Endothelial cell of umbilical vein (primary cell): Measurements from ENCODE around the gene COBLL1. TPM values are rescaled to one million over a fixed set of nuclear protein-coding genes. Genes with fewer than 3 reads are reported as not detected.

ENCODE experiments used
- BruUV-seq: library from RNA; stranded (reverse); fragments of 400-500 nt; replicated peaks from 2 replicates; lab custom pipeline; 2021; lab: Mats Ljungman, UMichigan
- CTCF ChIA-PET: fragments of 300-600, 350-600 bp; sonication (Branson Sonifier 250); formaldehyde crosslinking; loops from one replicate; lab custom pipeline; 2021; ENCODE audit warnings: antibody characterized with exemption, inconsistent platforms; lab: Charles Lee
- POLR2A ChIA-PET: fragments of 300-600, 350-600 bp; sonication (Branson Sonifier 250); formaldehyde crosslinking; loops from one replicate; lab custom pipeline; 2021; ENCODE audit warnings: antibody characterized with exemption, inconsistent platforms; lab: Charles Lee
- DNase-seq: peaks from one replicate; pipeline ENCODE4 v3.0.0-alpha.2; 2011; ENCODE audit warnings: low read depth, low spot score
- FAIRE-seq: peaks from 2 replicates; lab custom pipeline; 2011; peaks lifted over from hg19 to GRCh38; lab: Jason Lieb, UNC
- H2AFZ ChIP-seq: 2 replicates; pipeline ENCODE4 v1.6.0; 2012; ENCODE audit warnings: low read depth, low read length, control low read depth, inconsistent platforms
- H3K27ac ChIP-seq: 2 replicates; pipeline ENCODE4 v1.5.1; 2011; ENCODE audit warnings: low read depth, mild to moderate bottlenecking, control low read depth, low read length, moderate library complexity; ENCODE audit not compliant: insufficient read depth
- H3K27me3 ChIP-seq, 2 experiments: 2 replicates each; pipeline versions ENCODE4 v1.6.0 to v1.6.1; 2011; ENCODE audit warnings: low read length in 2 of 2, mixed read lengths in 1 of 2; ENCODE audit not compliant: control insufficient read depth in 2 of 2, insufficient read depth in 2 of 2
- H3K36me3 ChIP-seq, 2 experiments: 2 replicates in 1 of 2; 3 replicates in 1 of 2; pipeline ENCODE4 v1.5.1; 2011; ENCODE audit warnings: low read length in 2 of 2, mild to moderate bottlenecking in 1 of 2, moderate library complexity in 1 of 2; ENCODE audit not compliant: control insufficient read depth in 2 of 2, insufficient read depth in 2 of 2; ENCODE audit errors: extremely low read depth in 1 of 2
- H3K4me1 ChIP-seq: 3 replicates; pipeline ENCODE4 v1.5.1; 2011; ENCODE audit warnings: mild to moderate bottlenecking, low read length; ENCODE audit not compliant: control insufficient read depth, insufficient read depth; ENCODE audit errors: extremely low read depth
- H3K4me2 ChIP-seq: 2 replicates; pipeline ENCODE4 v1.6.1; 2011; ENCODE audit warnings: low read length, control low read depth, mixed read lengths; ENCODE audit not compliant: insufficient read depth
- H3K4me3 ChIP-seq, 3 experiments: fragments of 200-600 bp in 1 of 3; sonication (generic), shearing (Covaris generic) in 1 of 3; replicated peaks in 1 of 3; 2 replicates each; pipeline ENCODE4 v1.5.1; 2011 to 2016; ENCODE audit warnings: control low read depth in 3 of 3, low read length in 3 of 3, mild to moderate bottlenecking in 2 of 3, inconsistent platforms in 1 of 3, low read depth in 1 of 3, moderate library complexity in 1 of 3; ENCODE audit not compliant: insufficient read depth in 1 of 3
- H3K79me2 ChIP-seq: 2 replicates; pipeline ENCODE4 v1.6.0; 2012; ENCODE audit warnings: low read length, inconsistent platforms; ENCODE audit not compliant: control insufficient read depth, insufficient read depth
- H3K9ac ChIP-seq: replicated peaks from 2 replicates; pipeline ENCODE3; 2011; ENCODE audit warnings: low read length, control low read depth; ENCODE audit not compliant: insufficient read depth; ENCODE audit errors: extremely low read depth
- H3K9me1 ChIP-seq: replicated peaks from 3 replicates; pipeline ENCODE4 v1.6.0; 2011; ENCODE audit warnings: mild to moderate bottlenecking, low read length; ENCODE audit not compliant: control insufficient read depth, insufficient read depth; ENCODE audit errors: extremely low read depth
- H3K9me3 ChIP-seq: replicated peaks from 2 replicates; pipeline ENCODE4 v1.5.1; 2012; ENCODE audit warnings: low read length, inconsistent platforms; ENCODE audit not compliant: control insufficient read depth, insufficient read depth
- H4K20me1 ChIP-seq: replicated peaks from 2 replicates; pipeline ENCODE3; 2011; ENCODE audit warnings: mild to moderate bottlenecking, low read length; ENCODE audit not compliant: control insufficient read depth, insufficient read depth; ENCODE audit errors: extremely low read depth
- EZH2 ChIP-seq: IDR thresholded peaks from 2 replicates; pipeline ENCODE4 v1.6.1; 2012; ENCODE audit warnings: borderline replicate concordance, low read depth, mild to moderate bottlenecking, moderate library complexity, low read length, inconsistent platforms; ENCODE audit not compliant: severe bottlenecking
- FOS ChIP-seq: IDR thresholded peaks from 2 replicates; pipeline ENCODE4 v1.6.1; 2011; ENCODE audit warnings: mild to moderate bottlenecking, low read length, moderate library complexity, borderline replicate concordance; ENCODE audit not compliant: insufficient read depth
- GATA2 ChIP-seq: IDR thresholded peaks from 2 replicates; pipeline ENCODE4 v1.7.0; 2011; ENCODE audit warnings: low read depth, mild to moderate bottlenecking, moderate library complexity, mixed read lengths, low read length; ENCODE audit not compliant: insufficient read length, insufficient read depth
- JUN ChIP-seq: IDR thresholded peaks from 2 replicates; pipeline ENCODE4 v1.6.1; 2011; ENCODE audit warnings: borderline replicate concordance, low read depth; ENCODE audit not compliant: insufficient read length, insufficient read depth
- MYC ChIP-seq: IDR thresholded peaks from one replicate; pipeline ENCODE4 v1.6.1; 2011; ENCODE audit warnings: mild to moderate bottlenecking, low read depth, low read length
- POLR2A ChIP-seq: IDR thresholded peaks from 2 replicates; pipeline ENCODE4 v1.6.1; 2012; ENCODE audit warnings: low read depth, mild to moderate bottlenecking, control low read depth, low read length
- POLR2AphosphoS5 ChIP-seq: IDR thresholded peaks from 2 replicates; pipeline ENCODE4 v1.6.1; 2012; ENCODE audit warnings: low read depth, mild to moderate bottlenecking, control low read depth, low read length, moderate library complexity; ENCODE audit not compliant: insufficient read depth
- dilution Hi-C: fragments of 300-500 bp; cut with MboI; formaldehyde crosslinking; loops from one replicate; pipeline ENCODE4 v1.15.0; 2019; ENCODE audit warnings: low sequenced_read_pairs; ENCODE audit not compliant: extremely low pct_ligation_motif_present
- intact Hi-C: fragments of 100-400 bp; cut with micrococcal nuclease; formaldehyde crosslinking; loops from one replicate; pipeline ENCODE4 v1.10.0; 2022
- polyA plus RNA-seq, 4 experiments: library from polyadenylated mRNA; depleted of rRNA in 3 of 4; stranded (reverse) in 3 of 4; unstranded in 1 of 4; fragments of >200 nt; gene quantifications; 2 replicates each; pipeline versions ENCODE4 v1.2.1 to v1.2.3, GENCODE V29; 2011 to 2012; ENCODE audit warnings: missing spikeins in 1 of 4
- total RNA-seq: library from RNA; stranded (reverse); gene quantifications from 2 replicates; pipeline ENCODE4 v1.2.3, GENCODE V29; 2021
- TF ChIP-seq, protein P1 (sequence below): IDR thresholded peaks from 2 replicates; pipeline ENCODE4 v1.6.1; 2011; ENCODE audit not compliant: insufficient read depth, insufficient read length
- TF ChIP-seq, protein P2 (sequence below), 2 donors: IDR thresholded peaks; 1 replicate in 1 of 2; 2 replicates in 1 of 2; pipeline ENCODE4 v1.5.1; 2011; ENCODE audit warnings: low read length in 2 of 2, mild to moderate bottlenecking in 2 of 2, moderate library complexity in 2 of 2, control low read depth in 1 of 2, inconsistent platforms in 1 of 2, low read depth in 1 of 2; ENCODE audit not compliant: insufficient read depth in 1 of 2; ENCODE audit errors: extremely low read depth in 1 of 2

The COBLL1 gene
- total and polyA plus RNA-seq, 2 donors (not counting 3 experiments of a cell fraction or from before 2014, with no cell fraction given), result 9.1 to 38.4 TPM

DNA sequence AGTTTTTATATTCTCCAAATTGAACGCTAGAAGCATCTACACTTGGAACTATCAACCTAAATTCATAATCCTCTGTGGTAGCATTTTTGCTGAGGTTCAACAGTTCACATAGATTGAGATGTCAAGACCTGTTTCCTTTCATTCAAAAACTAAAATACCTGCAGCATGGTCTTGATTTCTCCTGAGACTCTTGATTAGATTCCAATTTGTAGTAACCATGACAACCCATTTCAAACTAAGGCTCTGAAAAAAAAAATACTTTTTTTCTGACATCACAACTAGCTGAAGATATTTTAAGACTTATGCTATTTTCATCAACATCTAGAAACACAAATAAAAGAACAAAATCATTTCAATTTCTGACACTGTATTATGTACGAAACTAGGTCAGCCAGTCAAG is 29.8 kb downstream of the COBLL1 start:
- CTCF ChIA-PET, result no interaction called here

DNA sequence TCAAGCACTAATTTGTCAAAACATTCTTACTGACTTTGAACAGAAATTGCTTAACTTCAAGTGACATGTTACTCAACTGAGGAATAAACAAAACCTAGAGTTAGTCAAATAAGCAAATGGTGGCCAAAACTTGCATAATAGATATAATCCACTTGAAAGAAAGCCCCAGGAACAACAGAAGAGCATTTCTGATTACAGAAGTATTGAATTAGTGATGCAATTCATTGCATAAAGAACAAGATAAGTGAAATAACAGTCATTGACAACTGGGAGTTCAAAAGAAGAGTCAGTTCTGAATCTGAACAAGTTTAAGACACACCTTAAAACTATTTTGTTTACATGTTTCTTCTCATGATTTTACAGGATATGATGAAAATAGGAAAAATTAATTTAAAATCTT is 30.8 kb downstream of the COBLL1 start:
- no peaks in the 10 kb centered on the region for H3K27me3 ChIP-seq
- ChIA-PET CTCF (no interaction called here), POLR2A (no interaction called here)
- H3K9me1 ChIP-seq, result no peaks in the 10 kb centered on the region
- DNase-seq, result no peak
- intact Hi-C loops, result no loop called here
- H3K4me3 ChIP-seq, result no peak overlapping the region
- dilution Hi-C loops, result no loop called here
- no peaks in the 10 kb centered on the region for H3K79me2 ChIP-seq
- TF ChIP-seq JUN (no peak), GATA2 (no peak), POLR2AphosphoS5 (no peak), FOS (no peak), POLR2A (no peak), EZH2 (no peak), MYC (no peak)
- TF ChIP-seq, protein P1, sequence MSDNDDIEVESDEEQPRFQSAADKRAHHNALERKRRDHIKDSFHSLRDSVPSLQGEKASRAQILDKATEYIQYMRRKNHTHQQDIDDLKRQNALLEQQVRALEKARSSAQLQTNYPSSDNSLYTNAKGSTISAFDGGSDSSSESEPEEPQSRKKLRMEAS, result no peak
- TF ChIP-seq, protein P2, sequence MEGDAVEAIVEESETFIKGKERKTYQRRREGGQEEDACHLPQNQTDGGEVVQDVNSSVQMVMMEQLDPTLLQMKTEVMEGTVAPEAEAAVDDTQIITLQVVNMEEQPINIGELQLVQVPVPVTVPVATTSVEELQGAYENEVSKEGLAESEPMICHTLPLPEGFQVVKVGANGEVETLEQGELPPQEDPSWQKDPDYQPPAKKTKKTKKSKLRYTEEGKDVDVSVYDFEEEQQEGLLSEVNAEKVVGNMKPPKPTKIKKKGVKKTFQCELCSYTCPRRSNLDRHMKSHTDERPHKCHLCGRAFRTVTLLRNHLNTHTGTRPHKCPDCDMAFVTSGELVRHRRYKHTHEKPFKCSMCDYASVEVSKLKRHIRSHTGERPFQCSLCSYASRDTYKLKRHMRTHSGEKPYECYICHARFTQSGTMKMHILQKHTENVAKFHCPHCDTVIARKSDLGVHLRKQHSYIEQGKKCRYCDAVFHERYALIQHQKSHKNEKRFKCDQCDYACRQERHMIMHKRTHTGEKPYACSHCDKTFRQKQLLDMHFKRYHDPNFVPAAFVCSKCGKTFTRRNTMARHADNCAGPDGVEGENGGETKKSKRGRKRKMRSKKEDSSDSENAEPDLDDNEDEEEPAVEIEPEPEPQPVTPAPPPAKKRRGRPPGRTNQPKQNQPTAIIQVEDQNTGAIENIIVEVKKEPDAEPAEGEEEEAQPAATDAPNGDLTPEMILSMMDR (IDR thresholded peaks at IDR 0.05; ENCODE audit: extremely low read depth in 1 of 2, insufficient read depth in 1 of 2, low read depth in 1 of 2, low read length in 2 of 2), result no peak
- no peak overlapping the region for H3K4me2 ChIP-seq
- H3K9me3 ChIP-seq, result no peaks in the 10 kb centered on the region
- no peaks in the 10 kb centered on the region for H4K20me1 ChIP-seq
- H2AFZ ChIP-seq, result no peak overlapping the region
- no peak overlapping the region for H3K27ac ChIP-seq
- BruUV-seq, result no TSS peak
- no peak overlapping the region for H3K9ac ChIP-seq
- H3K36me3 ChIP-seq, result no peaks in the 10 kb centered on the region
- no peak for FAIRE-seq
- H3K4me1 ChIP-seq, result no peaks in the 10 kb centered on the region

More for the DNA sequence above, 29.8 kb downstream of the COBLL1 start:
- DNase-seq (no peak), FAIRE-seq (no peak)
- dilution Hi-C loops, result no loop called here
- intact Hi-C loops, result no loop called here
- H3K79me2 ChIP-seq, result no peaks in the 10 kb centered on the region
- no peaks in the 10 kb centered on the region for H3K36me3 ChIP-seq
- H3K4me2 ChIP-seq, result no peak overlapping the region
- H3K9me1 ChIP-seq, result no peaks in the 10 kb centered on the region
- no peaks in the 10 kb centered on the region for H3K9me3 ChIP-seq
- H3K9ac ChIP-seq, result no peak overlapping the region
- no peak for TF ChIP-seq GATA2
- no peak for TF ChIP-seq POLR2AphosphoS5
- TF ChIP-seq MYC, result no peak
- no peak for TF ChIP-seq FOS
- no peak for TF ChIP-seq JUN
- TF ChIP-seq EZH2, result no peak
- no peak overlapping the region for H2AFZ ChIP-seq
- H3K4me3 ChIP-seq, result no peak overlapping the region
- no peaks in the 10 kb centered on the region for H4K20me1 ChIP-seq
- POLR2A ChIA-PET, result no interaction called here
- no peaks in the 10 kb centered on the region for H3K4me1 ChIP-seq
- BruUV-seq, result no TSS peak
- H3K27me3 ChIP-seq, result no peaks in the 10 kb centered on the region
- no peak overlapping the region for H3K27ac ChIP-seq
